ENCODE measurements around the gene OSCAR. TPM values are rescaled to one million over a fixed set of nuclear protein-coding genes. Genes with fewer than 3 reads are reported as not detected.

OSCAR gene
- total RNA-seq, 1 donor from 2014 or later, result not detected

GRCh38 chr19:54127688-54128440 lies 27.3 kb upstream of the OSCAR start:
- no peak for TF ChIP-seq CTCF (IDR thresholded peaks at IDR 0.05; ENCODE audit: partially characterized antibody, unreplicated experiment)
- DNase-seq, result no peak
- H3K36me3 Mint-ChIP-seq (ENCODE audit: unreplicated experiment), result no peaks in the 10 kb centered on the region

GRCh38 chr19:54125713-54126112 lies 25.1 kb upstream of the OSCAR start:
- Mint-ChIP-seq H3K9me3 (ENCODE audit: unreplicated experiment) (no peaks in the 10 kb centered on the region), H3K36me3 (ENCODE audit: unreplicated experiment) (no peaks in the 10 kb centered on the region), H3K4me1 (ENCODE audit: low read depth, unreplicated experiment) (no peaks in the 10 kb centered on the region), H3K27me3 (ENCODE audit: unreplicated experiment) (peaks cover 1% of the 10 kb centered on the region), H3K4me3 (ENCODE audit: unreplicated experiment) (no peak overlapping the region), H3K27ac (ENCODE audit: unreplicated experiment) (no peak overlapping the region)
- no peak for DNase-seq
- no peak for TF ChIP-seq CTCF (IDR thresholded peaks at IDR 0.05; ENCODE audit: partially characterized antibody, unreplicated experiment)

More at GRCh38 chr19:54127688-54128440, 27.3 kb upstream of the OSCAR start:
- peaks cover under 1% of the 10 kb centered on the region for H3K27me3 Mint-ChIP-seq (ENCODE audit: unreplicated experiment)
- no peak overlapping the region for H3K27ac Mint-ChIP-seq (ENCODE audit: unreplicated experiment)
- no peaks in the 10 kb centered on the region for H3K9me3 Mint-ChIP-seq (ENCODE audit: unreplicated experiment)
- H3K4me1 Mint-ChIP-seq (ENCODE audit: low read depth, unreplicated experiment), result no peaks in the 10 kb centered on the region
- H3K4me3 Mint-ChIP-seq (ENCODE audit: unreplicated experiment), result no peak overlapping the region

GRCh38 chr19:54124393-54124792 lies 23.8 kb upstream of the OSCAR start:
- no peaks in the 10 kb centered on the region for H3K4me1 Mint-ChIP-seq (ENCODE audit: low read depth, unreplicated experiment)
- H3K9me3 Mint-ChIP-seq (ENCODE audit: unreplicated experiment), result peaks cover 2% of the 10 kb centered on the region
- H3K27ac Mint-ChIP-seq (ENCODE audit: unreplicated experiment), result no peak overlapping the region
- H3K4me3 Mint-ChIP-seq (ENCODE audit: unreplicated experiment), result no peak overlapping the region
- DNase-seq, result no peak
- TF ChIP-seq CTCF (IDR thresholded peaks at IDR 0.05; ENCODE audit: partially characterized antibody, unreplicated experiment), result no peak
- H3K36me3 Mint-ChIP-seq (ENCODE audit: unreplicated experiment), result no peaks in the 10 kb centered on the region
- H3K27me3 Mint-ChIP-seq (ENCODE audit: unreplicated experiment), result peaks cover 3% of the 10 kb centered on the region

- Mint-ChIP-seq H3K27me3 (ENCODE audit: unreplicated experiment) (peaks cover 3% of the 10 kb centered on the region), H3K27ac (ENCODE audit: unreplicated experiment) (no peak overlapping the region), H3K4me1 (ENCODE audit: low read depth, unreplicated experiment) (no peaks in the 10 kb centered on the region), H3K4me3 (ENCODE audit: unreplicated experiment) (no peak overlapping the region), H3K36me3 (ENCODE audit: unreplicated experiment) (no peaks in the 10 kb centered on the region), H3K9me3 (ENCODE audit: unreplicated experiment) (peaks cover 2% of the 10 kb centered on the region)
- TF ChIP-seq CTCF (IDR thresholded peaks at IDR 0.05; ENCODE audit: partially characterized antibody, unreplicated experiment), result no peak
- no peak for DNase-seq
These were observed 23.1 kb upstream of the OSCAR start for GRCh38 chr19:54123682-54124081.

GRCh38 chr19:54121259-54121658 lies 20.7 kb upstream of the OSCAR start:
- peaks cover 3% of the 10 kb centered on the region for H3K4me1 Mint-ChIP-seq (ENCODE audit: low read depth, unreplicated experiment)
- no peak for DNase-seq
- H3K9me3 Mint-ChIP-seq (ENCODE audit: unreplicated experiment), result peaks cover 2% of the 10 kb centered on the region
- no peak for TF ChIP-seq CTCF (IDR thresholded peaks at IDR 0.05; ENCODE audit: partially characterized antibody, unreplicated experiment)
- peaks cover 6% of the 10 kb centered on the region for H3K27me3 Mint-ChIP-seq (ENCODE audit: unreplicated experiment)
- H3K4me3 Mint-ChIP-seq (ENCODE audit: unreplicated experiment), result no peak overlapping the region
- H3K27ac Mint-ChIP-seq (ENCODE audit: unreplicated experiment), result no peak overlapping the region
- H3K36me3 Mint-ChIP-seq (ENCODE audit: unreplicated experiment), result no peaks in the 10 kb centered on the region
